ENCODE measurements around the gene SULF2.

The SULF2 gene

GRCh38 chr20:47782076-47782475, 3.2 kb downstream of the SULF2 start:
- no peaks in the 10 kb centered on the region for H3K36me3 Mint-ChIP-seq

GRCh38 chr20:47781632-47782031, 3.6 kb downstream of the SULF2 start:
- H3K4me3 Mint-ChIP-seq, result no peak overlapping the region
- H3K4me1 Mint-ChIP-seq (ENCODE audit: low read depth), result peaks cover 16% of the 10 kb centered on the region
- H3K27ac Mint-ChIP-seq, result no peak overlapping the region
- H3K27me3 Mint-ChIP-seq, result peaks cover 21% of the 10 kb centered on the region
- no peaks in the 10 kb centered on the region for H3K36me3 Mint-ChIP-seq
- H3K9me3 Mint-ChIP-seq (ENCODE audit: low read depth), result no peaks in the 10 kb centered on the region

More at GRCh38 chr20:47782076-47782475, 3.2 kb downstream of the SULF2 start:
- Mint-ChIP-seq H3K9me3 (ENCODE audit: low read depth) (no peaks in the 10 kb centered on the region), H3K4me3 (no peak overlapping the region), H3K27me3 (peaks cover 24% of the 10 kb centered on the region), H3K4me1 (ENCODE audit: low read depth) (peaks cover 19% of the 10 kb centered on the region), H3K27ac (no peak overlapping the region)

- H3K4me1 Mint-ChIP-seq (ENCODE audit: low read depth), result peaks cover 9% of the 10 kb centered on the region
- H3K9me3 Mint-ChIP-seq (ENCODE audit: low read depth), result no peaks in the 10 kb centered on the region
- H3K36me3 Mint-ChIP-seq, result no peaks in the 10 kb centered on the region
- peaks cover 17% of the 10 kb centered on the region for H3K27me3 Mint-ChIP-seq
- no peak overlapping the region for H3K4me3 Mint-ChIP-seq
- no peak overlapping the region for H3K27ac Mint-ChIP-seq
Observed at GRCh38 chr20:47780720-47781389, 4.4 kb downstream of the SULF2 start.

- H3K4me3 Mint-ChIP-seq, result no peak overlapping the region
- H3K27me3 Mint-ChIP-seq, result peaks cover 9% of the 10 kb centered on the region
- no peaks in the 10 kb centered on the region for H3K4me1 Mint-ChIP-seq (ENCODE audit: low read depth)
- no peak overlapping the region for H3K27ac Mint-ChIP-seq
- no peaks in the 10 kb centered on the region for H3K36me3 Mint-ChIP-seq
- H3K9me3 Mint-ChIP-seq (ENCODE audit: low read depth), result no peaks in the 10 kb centered on the region
Observed at GRCh38 chr20:47778398-47779354, 6.6 kb downstream of the SULF2 start.

GRCh38 chr20:47777220-47777619, 8.1 kb downstream of the SULF2 start:
- H3K27ac Mint-ChIP-seq, result no peak overlapping the region
- no peaks in the 10 kb centered on the region for H3K4me1 Mint-ChIP-seq (ENCODE audit: low read depth)
- H3K9me3 Mint-ChIP-seq (ENCODE audit: low read depth), result no peaks in the 10 kb centered on the region
- H3K36me3 Mint-ChIP-seq, result no peaks in the 10 kb centered on the region
- H3K4me3 Mint-ChIP-seq, result no peak overlapping the region
- peaks cover 2% of the 10 kb centered on the region for H3K27me3 Mint-ChIP-seq

- Mint-ChIP-seq H3K27me3 (peaks cover 2% of the 10 kb centered on the region), H3K4me3 (no peak overlapping the region)
Observed at GRCh38 chr20:47776639-47777038, 8.6 kb downstream of the SULF2 start.

GRCh38 chr20:47775841-47776240, 9.4 kb downstream of the SULF2 start:
- Mint-ChIP-seq H3K36me3 (no peaks in the 10 kb centered on the region), H3K4me1 (ENCODE audit: low read depth) (no peaks in the 10 kb centered on the region), H3K27me3 (peaks cover 2% of the 10 kb centered on the region), H3K4me3 (no peak overlapping the region), H3K9me3 (ENCODE audit: low read depth) (no peaks in the 10 kb centered on the region), H3K27ac (no peak overlapping the region)

More at GRCh38 chr20:47776639-47777038, 8.6 kb downstream of the SULF2 start:
- Mint-ChIP-seq H3K27ac (no peak overlapping the region), H3K36me3 (no peaks in the 10 kb centered on the region), H3K9me3 (ENCODE audit: low read depth) (no peaks in the 10 kb centered on the region), H3K4me1 (ENCODE audit: low read depth) (no peaks in the 10 kb centered on the region)

GRCh38 chr20:47775039-47775438, 10.2 kb downstream of the SULF2 start:
- no peak overlapping the region for H3K4me3 Mint-ChIP-seq
- no peak overlapping the region for H3K27ac Mint-ChIP-seq
- no peaks in the 10 kb centered on the region for H3K9me3 Mint-ChIP-seq (ENCODE audit: low read depth)
- no peaks in the 10 kb centered on the region for H3K4me1 Mint-ChIP-seq (ENCODE audit: low read depth)
- H3K36me3 Mint-ChIP-seq, result no peaks in the 10 kb centered on the region
- H3K27me3 Mint-ChIP-seq, result peaks cover 2% of the 10 kb centered on the region

GRCh38 chr20:47774131-47774777, 11.0 kb downstream of the SULF2 start:
- H3K36me3 Mint-ChIP-seq, result no peaks in the 10 kb centered on the region
- H3K9me3 Mint-ChIP-seq (ENCODE audit: low read depth), result no peaks in the 10 kb centered on the region
- H3K4me1 Mint-ChIP-seq (ENCODE audit: low read depth), result no peaks in the 10 kb centered on the region
- H3K27ac Mint-ChIP-seq, result no peak overlapping the region
- no peak overlapping the region for H3K4me3 Mint-ChIP-seq
- peaks cover 2% of the 10 kb centered on the region for H3K27me3 Mint-ChIP-seq

- Mint-ChIP-seq H3K27ac (no peak overlapping the region), H3K9me3 (ENCODE audit: low read depth) (no peaks in the 10 kb centered on the region), H3K36me3 (no peaks in the 10 kb centered on the region), H3K4me3 (no peak overlapping the region), H3K27me3 (peaks cover 2% of the 10 kb centered on the region), H3K4me1 (ENCODE audit: low read depth) (no peaks in the 10 kb centered on the region)
Observed at GRCh38 chr20:47773371-47773786, 11.9 kb downstream of the SULF2 start.

- no peak overlapping the region for H3K27ac Mint-ChIP-seq
- H3K4me1 Mint-ChIP-seq (ENCODE audit: low read depth), result no peaks in the 10 kb centered on the region
- H3K27me3 Mint-ChIP-seq, result peaks cover 2% of the 10 kb centered on the region
- no peaks in the 10 kb centered on the region for H3K36me3 Mint-ChIP-seq
- H3K9me3 Mint-ChIP-seq (ENCODE audit: low read depth), result no peaks in the 10 kb centered on the region
- H3K4me3 Mint-ChIP-seq, result no peak overlapping the region
Observed at GRCh38 chr20:47770935-47771334, 14.3 kb downstream of the SULF2 start.

GRCh38 chr20:47768016-47768824, 17.1 kb downstream of the SULF2 start:
- Mint-ChIP-seq H3K4me3 (no peak overlapping the region), H3K9me3 (ENCODE audit: low read depth) (no peaks in the 10 kb centered on the region), H3K4me1 (ENCODE audit: low read depth) (no peaks in the 10 kb centered on the region), H3K27ac (no peak overlapping the region), H3K36me3 (no peaks in the 10 kb centered on the region), H3K27me3 (peaks cover 2% of the 10 kb centered on the region)

- no peak overlapping the region for H3K4me3 Mint-ChIP-seq
Observed at GRCh38 chr20:47765691-47766594, 19.3 kb downstream of the SULF2 start.

More at GRCh38 chr20:47765691-47766594, 19.3 kb downstream of the SULF2 start:
- Mint-ChIP-seq H3K27me3 (peaks cover 10% of the 10 kb centered on the region), H3K9me3 (ENCODE audit: low read depth) (no peaks in the 10 kb centered on the region), H3K36me3 (no peaks in the 10 kb centered on the region), H3K4me1 (ENCODE audit: low read depth) (no peaks in the 10 kb centered on the region), H3K27ac (no peak overlapping the region)

All from activated naive CD8-positive, alpha-beta T cell (primary cell).